ENCODE data around the gene GSTM5. TPM values are rescaled to one million over a fixed set of nuclear protein-coding genes. Genes with fewer than 3 reads are reported as not detected.
"Not testable (repeated sequence)": the region's sequence is repeated elsewhere in the genome, so short reads cannot be mapped to it uniquely, and the experiment has no call there.

The GSTM5 gene
- total RNA-seq, 1 donor from 2014 or later: 1.9 TPM

GRCh38 chr1:109730666-109731065 is 18.6 kb downstream of the GSTM5 start:
- DNase-seq: no peak

- no peak for DNase-seq
These were observed 20.4 kb downstream of the GSTM5 start for GRCh38 chr1:109732390-109732881.

GRCh38 chr1:109733236-109733870 is 21.3 kb downstream of the GSTM5 start:
- DNase-seq: no peak

- peak; percentile 41 for DNase-seq
These were observed 27.9 kb downstream of the GSTM5 start for GRCh38 chr1:109739738-109740614.

GRCh38 chr1:109740615-109741373 is 28.7 kb downstream of the GSTM5 start, which contains the start of gene GSTM3:
GSTM3 (minus strand) TSS chr1:109741038; CDS start chr1:109740287, 751 bp downstream.
- no peak for DNase-seq

- not testable (repeated sequence) for DNase-seq
These were observed 36.3 kb downstream of the GSTM5 start for GRCh38 chr1:109748311-109748710.

- no peak for DNase-seq
These were observed 37.2 kb downstream of the GSTM5 start for GRCh38 chr1:109749221-109749620.

- DNase-seq: no peak
These were observed 38.3 kb downstream of the GSTM5 start for GRCh38 chr1:109750241-109750882.

GRCh38 chr1:109750920-109751319 is 38.9 kb downstream of the GSTM5 start:
- DNase-seq: no peak

GRCh38 chr1:109751531-109752260 is 39.6 kb downstream of the GSTM5 start:
- DNase-seq: no peak

GRCh38 chr1:109754738-109755137 is 42.7 kb downstream of the GSTM5 start:
- DNase-seq: no peak

- DNase-seq: not testable (repeated sequence)
These were observed 44.3 kb downstream of the GSTM5 start for GRCh38 chr1:109756325-109756724.

GRCh38 chr1:109756848-109757521 is 44.9 kb downstream of the GSTM5 start:
- no peak for DNase-seq

- DNase-seq: no peak
These were observed 46.1 kb downstream of the GSTM5 start for GRCh38 chr1:109757936-109758786.

GRCh38 chr1:109759513-109760334 is 47.7 kb downstream of the GSTM5 start:
- DNase-seq: no peak

GRCh38 chr1:109760581-109761226 is 48.7 kb downstream of the GSTM5 start:
- DNase-seq: no peak

- no peak for DNase-seq
These were observed 49.4 kb downstream of the GSTM5 start for GRCh38 chr1:109761227-109762038.

Data from occipital lobe (tissue), 2 donors.